ENCODE measurements around the gene ZNF597. TPM values are rescaled to one million over a fixed set of nuclear protein-coding genes. Genes with fewer than 3 reads are reported as not detected.
"Not testable (repeated sequence)": the region's sequence is repeated elsewhere in the genome, so short reads cannot be mapped to it uniquely, and the experiment has no call there.

Gene ZNF597
- total RNA-seq, 2 experiments from 2014 or later, result 2.7 TPM

DNA sequence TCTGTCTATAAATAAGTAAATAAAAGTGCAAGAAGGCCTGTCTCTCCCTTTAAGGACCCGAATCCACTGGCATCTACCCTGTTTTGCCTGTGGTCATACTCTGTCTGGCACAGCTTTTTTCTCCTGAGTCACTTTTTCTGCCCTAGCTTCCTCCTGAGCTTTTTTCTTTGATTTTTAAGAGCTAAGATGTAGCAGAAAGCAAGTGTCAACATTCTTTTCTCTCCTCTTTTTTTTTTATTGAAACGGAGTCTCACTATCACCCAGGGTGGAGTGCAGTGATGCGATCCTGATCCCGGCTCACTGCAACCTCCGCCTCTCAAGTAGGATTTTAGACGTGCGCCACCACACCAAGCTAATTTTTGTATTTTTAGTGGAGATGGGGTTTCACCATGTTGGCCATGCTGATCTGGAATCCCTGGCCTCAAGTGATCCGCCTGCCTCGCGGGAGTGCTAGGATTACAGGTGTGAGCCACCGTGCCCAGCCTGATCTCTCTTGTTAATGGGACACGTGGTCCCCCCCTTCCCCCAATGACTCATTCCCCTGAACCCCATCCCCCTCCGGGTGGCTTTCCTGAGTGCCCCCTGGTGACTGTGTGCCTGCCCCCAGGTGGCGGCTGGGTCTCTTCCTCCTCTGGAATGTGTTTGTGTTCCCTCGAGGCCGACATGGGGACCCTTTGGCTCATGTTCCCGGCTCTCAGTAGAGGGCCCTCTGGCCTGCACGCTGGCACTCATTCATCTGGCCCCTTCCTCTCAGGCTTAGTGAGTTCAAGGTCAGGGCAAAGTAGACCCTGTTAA is 37.8 kb upstream of the ZNF597 start:
- H3K27me3 Mint-ChIP-seq, result no peaks in the 10 kb centered on the region
- no peak overlapping the region for H3K4me3 Mint-ChIP-seq
- no peak for DNase-seq
- peak overlapping the region; percentile 63 for H3K27ac Mint-ChIP-seq
- peaks cover 11% of the 10 kb centered on the region for H3K36me3 Mint-ChIP-seq
- no peaks in the 10 kb centered on the region for H3K9me3 Mint-ChIP-seq
- H3K4me1 Mint-ChIP-seq, result peaks cover 12% of the 10 kb centered on the region

GRCh38 chr16:3479654-3480216 is 36.4 kb upstream of the ZNF597 start:
- H3K36me3 Mint-ChIP-seq, result peaks cover 11% of the 10 kb centered on the region
- peaks cover 12% of the 10 kb centered on the region for H3K4me1 Mint-ChIP-seq
- no peak overlapping the region for H3K4me3 Mint-ChIP-seq
- no peaks in the 10 kb centered on the region for H3K9me3 Mint-ChIP-seq
- no peak for DNase-seq
- no peaks in the 10 kb centered on the region for H3K27me3 Mint-ChIP-seq
- H3K27ac Mint-ChIP-seq, result peak overlapping the region; percentile 69

- H3K4me1 Mint-ChIP-seq, result peaks cover 13% of the 10 kb centered on the region
- peaks cover 12% of the 10 kb centered on the region for H3K36me3 Mint-ChIP-seq
- DNase-seq, result no peak
- no peak overlapping the region for H3K4me3 Mint-ChIP-seq
- no peaks in the 10 kb centered on the region for H3K27me3 Mint-ChIP-seq
- peak overlapping the region; percentile 63 for H3K27ac Mint-ChIP-seq
- H3K9me3 Mint-ChIP-seq, result no peaks in the 10 kb centered on the region
Measured at GRCh38 chr16:3478242-3478925, 35.1 kb upstream of the ZNF597 start.

DNA sequence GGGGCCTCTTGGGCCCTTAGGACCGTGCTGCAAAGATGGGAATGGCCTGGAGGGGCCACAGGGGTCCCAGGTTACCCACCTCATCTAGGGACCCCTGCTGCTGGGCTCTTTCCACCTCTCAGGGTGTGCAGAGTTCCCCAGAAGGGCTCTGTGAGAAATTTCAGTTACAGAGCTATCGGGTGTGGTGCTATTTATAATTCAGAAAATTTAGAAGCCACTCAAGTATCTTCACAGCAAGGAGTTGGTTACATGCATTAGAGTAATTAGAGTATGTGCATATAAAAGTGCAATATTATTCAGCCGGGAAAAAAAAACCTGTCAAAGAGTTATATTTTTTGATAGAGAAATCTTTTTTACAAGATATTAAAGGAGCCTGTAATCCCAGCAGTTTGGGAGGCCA is 33.1 kb upstream of the ZNF597 start:
- DNase-seq, result no peak
- H3K4me3 Mint-ChIP-seq, result no peak overlapping the region
- H3K27me3 Mint-ChIP-seq, result no peaks in the 10 kb centered on the region
- peaks cover 16% of the 10 kb centered on the region for H3K36me3 Mint-ChIP-seq
- H3K9me3 Mint-ChIP-seq, result peaks cover 3% of the 10 kb centered on the region
- peaks cover 21% of the 10 kb centered on the region for H3K4me1 Mint-ChIP-seq
- H3K27ac Mint-ChIP-seq, result no peak overlapping the region

- Mint-ChIP-seq H3K27me3 (no peaks in the 10 kb centered on the region), H3K9me3 (peaks cover 3% of the 10 kb centered on the region), H3K4me3 (no peak overlapping the region), H3K4me1 (peaks cover 18% of the 10 kb centered on the region), H3K36me3 (peaks cover 16% of the 10 kb centered on the region), H3K27ac (no peak overlapping the region)
- no peak for DNase-seq
Measured at GRCh38 chr16:3475604-3476375, 32.5 kb upstream of the ZNF597 start.

GRCh38 chr16:3474870-3475269 is 31.6 kb upstream of the ZNF597 start:
- H3K4me3 Mint-ChIP-seq, H3K27me3 Mint-ChIP-seq, H3K9me3 Mint-ChIP-seq, H3K27ac Mint-ChIP-seq, DNase-seq: not testable (repeated sequence)
- peaks cover 16% of the 10 kb centered on the region for H3K36me3 Mint-ChIP-seq
- peaks cover 16% of the 10 kb centered on the region for H3K4me1 Mint-ChIP-seq

DNA sequence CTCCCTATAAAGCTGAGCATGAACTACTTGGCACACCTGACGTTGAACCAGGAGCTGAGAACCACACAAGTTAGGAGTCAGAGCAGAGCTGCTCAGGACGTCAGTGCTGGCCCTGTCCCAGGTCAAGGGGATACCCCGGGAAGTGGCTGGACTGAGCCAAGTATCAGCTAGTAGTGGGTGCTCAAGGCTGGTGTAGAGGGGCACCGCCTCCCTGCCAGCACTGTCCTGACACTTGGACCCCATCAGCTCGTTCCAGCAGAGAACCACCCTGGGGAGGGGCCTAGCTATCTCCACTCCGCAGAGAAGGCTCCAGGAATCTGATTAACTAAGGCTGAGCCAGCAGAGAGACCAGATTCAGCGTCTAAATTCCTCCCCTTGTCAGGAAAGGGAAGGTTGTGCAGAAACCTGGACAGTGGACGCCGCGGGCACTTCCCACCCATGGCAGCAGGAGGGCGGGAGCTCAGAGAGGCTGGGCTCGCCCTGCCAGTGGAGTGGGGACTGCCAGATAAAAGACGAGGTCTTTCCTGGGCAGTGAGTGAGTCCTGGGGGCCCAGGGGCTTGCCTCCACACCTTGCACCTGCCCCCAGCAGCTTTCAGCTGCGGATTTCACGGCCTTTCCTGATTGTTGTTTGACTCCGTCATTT is 31.0 kb upstream of the ZNF597 start:
- no peak overlapping the region for H3K4me3 Mint-ChIP-seq
- peaks cover 3% of the 10 kb centered on the region for H3K9me3 Mint-ChIP-seq
- H3K27me3 Mint-ChIP-seq, result no peaks in the 10 kb centered on the region
- no peak overlapping the region for H3K27ac Mint-ChIP-seq
- H3K36me3 Mint-ChIP-seq, result peaks cover 12% of the 10 kb centered on the region
- DNase-seq, result no peak
- peaks cover 19% of the 10 kb centered on the region for H3K4me1 Mint-ChIP-seq

- DNase-seq, H3K4me3 Mint-ChIP-seq, H3K27me3 Mint-ChIP-seq, H3K9me3 Mint-ChIP-seq, H3K36me3 Mint-ChIP-seq, H3K27ac Mint-ChIP-seq: not testable (repeated sequence)
- H3K4me1 Mint-ChIP-seq, result peaks cover 20% of the 10 kb centered on the region
Measured at GRCh38 chr16:3473596-3473943, 30.3 kb upstream of the ZNF597 start.

- Mint-ChIP-seq H3K4me3 (no peak overlapping the region), H3K27ac (peak overlapping the region; percentile 4), H3K36me3 (peaks cover 10% of the 10 kb centered on the region), H3K4me1 (peaks cover 25% of the 10 kb centered on the region), H3K27me3 (no peaks in the 10 kb centered on the region), H3K9me3 (peaks cover 3% of the 10 kb centered on the region)
- DNase-seq, result no peak
Measured at GRCh38 chr16:3472878-3473595, 29.7 kb upstream of the ZNF597 start.

GRCh38 chr16:3471518-3472176 is 28.3 kb upstream of the ZNF597 start:
- H3K27ac Mint-ChIP-seq, result no peak overlapping the region

GRCh38 chr16:3470723-3471122 is 27.4 kb upstream of the ZNF597 start:
- Mint-ChIP-seq H3K36me3 (peaks cover 23% of the 10 kb centered on the region), H3K9me3 (peaks cover 3% of the 10 kb centered on the region), H3K4me1 (peaks cover 44% of the 10 kb centered on the region), H3K4me3 (no peak overlapping the region), H3K27me3 (no peaks in the 10 kb centered on the region), H3K27ac (peak overlapping the region; percentile 34)
- DNase-seq, result no peak

More at GRCh38 chr16:3471518-3472176, 28.3 kb upstream of the ZNF597 start:
- Mint-ChIP-seq H3K27me3 (no peaks in the 10 kb centered on the region), H3K4me3 (no peak overlapping the region), H3K36me3 (peaks cover 18% of the 10 kb centered on the region), H3K4me1 (peaks cover 38% of the 10 kb centered on the region), H3K9me3 (peaks cover 3% of the 10 kb centered on the region)
- DNase-seq, result no peak

- H3K4me1 Mint-ChIP-seq, result peaks cover 44% of the 10 kb centered on the region
- H3K4me3 Mint-ChIP-seq, result no peak overlapping the region
- peaks cover 30% of the 10 kb centered on the region for H3K36me3 Mint-ChIP-seq
- peaks cover 3% of the 10 kb centered on the region for H3K9me3 Mint-ChIP-seq
- H3K27ac Mint-ChIP-seq, result peak overlapping the region; percentile 23
- no peaks in the 10 kb centered on the region for H3K27me3 Mint-ChIP-seq
- no peak for DNase-seq
Measured at GRCh38 chr16:3469736-3470135, 26.4 kb upstream of the ZNF597 start.

- H3K27ac Mint-ChIP-seq, result peak overlapping the region; percentile 62
- no peaks in the 10 kb centered on the region for H3K27me3 Mint-ChIP-seq
- no peak overlapping the region for H3K4me3 Mint-ChIP-seq
- peaks cover 3% of the 10 kb centered on the region for H3K9me3 Mint-ChIP-seq
- peaks cover 35% of the 10 kb centered on the region for H3K36me3 Mint-ChIP-seq
- peaks cover 52% of the 10 kb centered on the region for H3K4me1 Mint-ChIP-seq
- DNase-seq, result no peak
Measured at GRCh38 chr16:3468501-3468900, 25.2 kb upstream of the ZNF597 start.

DNA sequence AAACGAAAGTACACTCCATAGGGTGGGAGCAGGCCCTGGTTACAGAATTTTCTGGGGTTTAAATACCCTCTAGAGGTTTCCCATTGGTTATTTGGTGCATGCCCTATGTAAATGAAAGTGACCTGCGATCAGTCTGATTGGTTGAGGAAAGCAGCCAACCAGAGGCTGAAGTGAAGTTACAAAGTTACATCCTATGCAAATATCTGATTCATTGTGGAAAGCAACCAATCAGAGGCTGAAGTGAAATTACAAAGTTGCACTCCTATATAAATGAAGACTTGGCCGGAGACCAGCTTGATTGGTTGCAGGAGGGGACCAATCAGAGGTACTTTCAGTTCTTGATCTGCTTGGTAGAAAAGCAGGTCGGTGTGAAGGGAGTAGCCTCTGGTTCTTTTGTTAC is 24.6 kb upstream of the ZNF597 start:
- no peak overlapping the region for H3K4me3 Mint-ChIP-seq
- peaks cover 47% of the 10 kb centered on the region for H3K4me1 Mint-ChIP-seq
- H3K27ac Mint-ChIP-seq, result peak overlapping the region; percentile 62
- peaks cover 3% of the 10 kb centered on the region for H3K9me3 Mint-ChIP-seq
- peaks cover 29% of the 10 kb centered on the region for H3K36me3 Mint-ChIP-seq
- H3K27me3 Mint-ChIP-seq, result no peaks in the 10 kb centered on the region
- no peak for DNase-seq

All from activated naive CD8-positive, alpha-beta T cell treated with anti-CD3 and anti-CD28 coated beads for 36 hours (primary cell).